Fibroblast of the aortic adventitia (primary cell): ENCODE measurements around the gene MALRD1. TPM values are rescaled to one million over a fixed set of nuclear protein-coding genes. Genes with fewer than 3 reads are reported as not detected.
A peak's percentile ranks its signal among the peaks of the same experiment; 100 is the strongest.

Experiments
- DNase-seq: peaks from one replicate; pipeline ENCODE4 v3.0.0-alpha.2; 2010; ENCODE audit warnings: low read depth
- H3K4me3 ChIP-seq: 2 replicates; pipeline ENCODE4 v1.5.1; 2011; ENCODE audit warnings: low read depth, mild to moderate bottlenecking, control low read depth, low read length, moderate library complexity
- total RNA-seq: library from RNA; depleted of rRNA; stranded (reverse); fragments of >200 nt; gene quantifications from 2 replicates; pipeline ENCODE4 v1.2.3, GENCODE V29; 2012; ENCODE audit warnings: low replicate concordance
- TF ChIP-seq, protein P1 (sequence below): IDR thresholded peaks from 2 replicates; pipeline ENCODE4 v1.5.1; 2011; ENCODE audit warnings: mild to moderate bottlenecking, low read length, control low read depth, inconsistent platforms; ENCODE audit not compliant: insufficient read depth

Gene MALRD1
- total RNA-seq = 0.36 TPM in 1 of 2 replicates, not detected in the other

GRCh38 chr10:19048489-19048888 lies at the start of gene MALRD1:
MALRD1 (plus strand) TSS chr10:19048801; CDS start chr10:19048939, 138 bp downstream.
- TF ChIP-seq, protein P1, sequence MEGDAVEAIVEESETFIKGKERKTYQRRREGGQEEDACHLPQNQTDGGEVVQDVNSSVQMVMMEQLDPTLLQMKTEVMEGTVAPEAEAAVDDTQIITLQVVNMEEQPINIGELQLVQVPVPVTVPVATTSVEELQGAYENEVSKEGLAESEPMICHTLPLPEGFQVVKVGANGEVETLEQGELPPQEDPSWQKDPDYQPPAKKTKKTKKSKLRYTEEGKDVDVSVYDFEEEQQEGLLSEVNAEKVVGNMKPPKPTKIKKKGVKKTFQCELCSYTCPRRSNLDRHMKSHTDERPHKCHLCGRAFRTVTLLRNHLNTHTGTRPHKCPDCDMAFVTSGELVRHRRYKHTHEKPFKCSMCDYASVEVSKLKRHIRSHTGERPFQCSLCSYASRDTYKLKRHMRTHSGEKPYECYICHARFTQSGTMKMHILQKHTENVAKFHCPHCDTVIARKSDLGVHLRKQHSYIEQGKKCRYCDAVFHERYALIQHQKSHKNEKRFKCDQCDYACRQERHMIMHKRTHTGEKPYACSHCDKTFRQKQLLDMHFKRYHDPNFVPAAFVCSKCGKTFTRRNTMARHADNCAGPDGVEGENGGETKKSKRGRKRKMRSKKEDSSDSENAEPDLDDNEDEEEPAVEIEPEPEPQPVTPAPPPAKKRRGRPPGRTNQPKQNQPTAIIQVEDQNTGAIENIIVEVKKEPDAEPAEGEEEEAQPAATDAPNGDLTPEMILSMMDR = no peak
- DNase-seq = no peak
- H3K4me3 ChIP-seq = no peak within 1 kb of the TSS

- H3K4me3 ChIP-seq = no peak overlapping the region
- TF ChIP-seq, protein P1 = no peak
- DNase-seq = peak; percentile 2
Observed at GRCh38 chr10:19003341-19003740, 45.3 kb upstream of the MALRD1 start.

GRCh38 chr10:19012111-19012510 lies 36.5 kb upstream of the MALRD1 start:
- TF ChIP-seq, protein P1 = no peak
- no peak overlapping the region for H3K4me3 ChIP-seq
- DNase-seq = no peak

DNA sequence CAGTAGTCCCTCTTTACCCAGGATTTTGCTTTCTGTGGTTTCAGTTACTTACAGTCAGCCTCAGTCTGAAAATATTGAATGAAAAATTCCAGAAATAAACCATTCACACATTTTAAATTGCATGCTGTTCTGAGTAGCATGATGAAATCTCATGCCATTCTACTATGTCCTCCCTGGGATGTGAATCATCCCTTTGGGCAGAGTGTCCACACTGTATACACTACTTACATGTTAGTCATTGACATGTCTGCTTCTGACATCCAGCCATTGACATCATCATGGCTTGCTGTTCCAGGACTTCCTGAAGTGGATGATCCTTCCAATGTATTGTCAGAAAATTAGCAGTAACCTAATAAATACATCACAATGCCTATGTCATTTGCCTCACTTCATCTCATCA lies 34.6 kb upstream of the MALRD1 start:
- peak; percentile 86 for DNase-seq
- TF ChIP-seq, protein P1 = no peak
- no peak overlapping the region for H3K4me3 ChIP-seq

DNA sequence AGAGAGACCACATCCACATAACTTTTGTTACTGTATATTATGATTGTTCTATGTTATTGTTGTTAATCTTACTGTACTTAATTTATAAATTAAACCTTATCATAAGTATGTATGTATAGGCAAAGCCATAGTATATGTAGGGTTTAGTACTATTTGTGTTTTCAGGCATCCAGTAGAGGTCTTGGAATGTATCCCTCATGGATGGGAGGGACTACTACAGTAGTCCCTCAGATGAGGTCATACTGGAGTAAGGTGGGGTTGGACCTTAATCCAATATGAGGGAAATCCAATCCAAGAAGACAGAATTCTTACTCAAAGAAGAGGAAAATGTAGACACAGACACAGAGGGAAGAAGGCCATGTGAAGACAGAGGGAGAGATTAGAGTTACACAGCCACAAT lies 34.1 kb upstream of the MALRD1 start:
- peak; percentile 18 for DNase-seq
- TF ChIP-seq, protein P1 = no peak
- no peak overlapping the region for H3K4me3 ChIP-seq

GRCh38 chr10:19017116-19017890 lies 31.3 kb upstream of the MALRD1 start:
- H3K4me3 ChIP-seq = no peak overlapping the region
- TF ChIP-seq, protein P1 = no peak
- no peak for DNase-seq
